ENCODE data around the gene SPAM1.

- TF ChIP-seq CTCF (IDR thresholded peaks at IDR 0.05; ENCODE audit: insufficient read depth, low read depth, low read length) (no peak), EZH2 (IDR thresholded peaks at IDR 0.05; ENCODE audit: insufficient read depth, low read length) (no peak)
These were observed 62.4 kb downstream of the SPAM1 start for GRCh38 chr7:123987445-123987844.
